GM12801 (cell line): ENCODE measurements around the gene ST14.

Experiments
- CTCF ChIP-seq: IDR thresholded peaks from one replicate; pipeline ENCODE4 v1.5.1; 2011; ENCODE audit warnings: control low read depth; ENCODE audit not compliant: insufficient read length; ENCODE audit errors: extremely low read depth

The ST14 gene

GRCh38 chr11:130159139-130159538 is 443 bp upstream of the ST14 start:
- TF ChIP-seq CTCF: no peak

- TF ChIP-seq CTCF: no peak
Measured at GRCh38 chr11:130160498-130161155, 1.0 kb downstream of the ST14 start.

- no peak for TF ChIP-seq CTCF
Measured at GRCh38 chr11:130161441-130162145, 2.0 kb downstream of the ST14 start.

GRCh38 chr11:130162733-130163132 is 3.2 kb downstream of the ST14 start:
- no peak for TF ChIP-seq CTCF

- TF ChIP-seq CTCF: no peak
Measured at GRCh38 chr11:130163346-130164220, 4.0 kb downstream of the ST14 start.

GRCh38 chr11:130164221-130164570 is 4.6 kb downstream of the ST14 start:
- TF ChIP-seq CTCF: no peak

- TF ChIP-seq CTCF: no peak
Measured at GRCh38 chr11:130165601-130166456, 6.2 kb downstream of the ST14 start.
